ENCODE measurements around the gene BPIFB2.
"Not testable (repeated sequence)": the region's sequence is repeated elsewhere in the genome, so short reads cannot be mapped to it uniquely, and the experiment has no call there.

Gene BPIFB2

GRCh38 chr20:33045129-33045721, 37.7 kb downstream of the BPIFB2 start:
- DNase-seq, result not testable (repeated sequence)

GRCh38 chr20:33046412-33046811, 38.9 kb downstream of the BPIFB2 start:
- DNase-seq, result no peak

DNA sequence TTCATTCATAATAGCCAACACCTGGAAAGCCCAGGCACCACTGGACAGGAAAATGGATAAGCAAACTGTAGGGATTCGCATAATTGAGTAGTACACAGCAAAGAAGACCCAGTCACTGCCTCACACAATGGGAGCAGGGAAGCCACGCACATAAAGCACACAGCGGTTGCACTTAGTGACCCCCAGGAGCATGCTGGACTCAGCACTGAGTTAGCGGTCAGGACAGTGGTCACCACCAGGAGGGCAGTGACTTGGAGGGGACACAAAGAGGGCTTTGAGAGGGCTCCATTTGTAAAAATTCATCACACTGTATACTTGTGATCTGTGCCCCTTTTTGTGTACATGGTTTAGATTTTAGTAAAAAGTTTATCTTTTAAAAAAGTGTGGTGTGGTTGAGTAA, 43.8 kb downstream of the BPIFB2 start:
- no peak for DNase-seq

GRCh38 chr20:33053291-33054106, 46.0 kb downstream of the BPIFB2 start, which contains the start of gene BPIFB3:
Gene BPIFB3 (plus strand): TSS chr20:33053903. CDS start chr20:33055436, 1,533 bp downstream.
- no peak for DNase-seq

DNA sequence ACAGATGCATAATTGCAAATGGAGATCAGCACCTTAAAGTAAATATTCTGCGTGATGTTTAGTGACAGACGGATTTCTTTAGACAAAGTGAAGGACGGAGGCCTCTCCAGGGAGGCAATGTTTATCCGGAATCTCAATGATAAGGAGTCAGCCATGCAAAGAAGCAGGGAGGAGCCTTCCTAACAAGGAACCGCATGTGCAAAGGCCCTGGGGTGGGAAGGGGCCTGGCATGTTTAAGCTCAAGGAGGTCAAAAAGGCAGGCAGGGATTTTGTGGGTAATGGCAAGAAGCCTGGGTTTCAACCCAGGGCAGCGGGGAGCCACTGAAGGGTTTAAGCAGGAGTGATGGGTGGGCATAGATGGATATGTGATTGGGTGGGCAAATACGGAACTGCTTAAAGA, 46.9 kb downstream of the BPIFB2 start:
- no peak for DNase-seq

GRCh38 chr20:33054791-33055190, 47.3 kb downstream of the BPIFB2 start:
- no peak for DNase-seq

DNA sequence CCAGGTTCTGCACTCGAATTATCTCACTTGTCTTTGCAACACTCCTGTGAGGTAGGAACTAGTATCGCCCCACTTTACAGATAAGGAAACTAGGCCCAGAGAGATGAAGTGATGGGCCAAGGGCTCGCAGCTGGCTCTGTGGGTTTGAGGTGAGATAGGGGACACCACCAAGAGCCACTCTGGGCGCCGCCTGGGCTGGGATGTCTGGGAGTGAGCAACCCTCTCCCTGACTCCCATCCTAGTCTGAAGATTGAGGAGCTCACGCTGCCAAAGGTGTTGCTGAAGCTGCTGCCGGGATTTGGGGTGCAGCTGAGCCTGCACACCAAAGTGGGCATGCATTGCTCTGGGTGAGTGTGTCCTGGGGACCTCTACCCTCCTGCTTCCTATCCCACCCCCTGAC, 51.6 kb downstream of the BPIFB2 start:
- no peak for DNase-seq

DNA sequence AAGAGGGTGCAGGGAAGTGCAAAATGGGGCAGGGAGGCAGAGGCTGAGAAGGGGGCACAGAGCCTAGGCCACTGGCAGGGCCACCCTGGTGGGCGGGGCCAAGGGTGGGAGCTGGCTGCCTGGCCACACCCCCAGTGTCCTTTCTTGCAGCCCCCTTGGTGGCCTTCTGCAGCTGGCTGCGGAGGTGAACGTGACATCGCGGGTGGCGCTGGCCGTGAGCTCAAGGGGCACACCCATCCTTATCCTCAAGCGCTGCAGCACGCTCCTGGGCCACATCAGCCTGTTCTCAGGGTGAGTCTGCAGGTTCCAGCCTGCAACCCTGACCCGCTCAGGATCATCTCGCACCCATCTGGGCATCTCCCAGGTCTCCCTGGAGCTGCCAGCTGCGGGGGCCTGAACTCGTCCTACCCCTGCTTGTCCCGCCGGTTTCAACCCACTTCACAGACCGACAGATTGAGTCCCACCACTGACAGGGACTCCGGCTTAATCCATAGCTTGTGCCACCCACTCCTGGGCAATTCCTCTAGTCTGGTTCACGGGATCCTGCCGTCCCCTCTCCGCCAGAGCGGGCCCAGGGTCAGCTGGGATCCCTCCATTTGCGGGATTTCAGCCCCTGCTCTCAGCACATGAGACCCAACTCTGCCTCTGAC, 52.4 kb downstream of the BPIFB2 start:
- no peak for DNase-seq

DNA sequence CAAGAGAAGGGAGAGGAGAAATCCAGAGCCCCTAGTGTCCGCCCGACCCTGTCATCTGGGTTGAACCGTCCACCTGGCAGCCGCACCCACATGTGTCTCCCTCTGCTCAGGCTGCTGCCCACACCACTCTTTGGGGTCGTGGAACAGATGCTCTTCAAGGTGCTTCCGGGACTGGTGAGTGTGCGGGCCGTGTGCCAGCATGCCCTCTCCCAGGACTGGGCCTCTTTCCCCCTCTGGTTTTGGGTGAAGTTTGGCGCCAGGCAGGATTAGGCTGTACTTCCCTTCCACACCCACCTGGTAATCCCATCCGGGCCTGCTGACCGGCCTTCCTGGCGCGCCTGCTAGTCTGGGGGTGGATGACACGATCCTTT, 54.1 kb downstream of the BPIFB2 start:
- DNase-seq, result no peak

DNA sequence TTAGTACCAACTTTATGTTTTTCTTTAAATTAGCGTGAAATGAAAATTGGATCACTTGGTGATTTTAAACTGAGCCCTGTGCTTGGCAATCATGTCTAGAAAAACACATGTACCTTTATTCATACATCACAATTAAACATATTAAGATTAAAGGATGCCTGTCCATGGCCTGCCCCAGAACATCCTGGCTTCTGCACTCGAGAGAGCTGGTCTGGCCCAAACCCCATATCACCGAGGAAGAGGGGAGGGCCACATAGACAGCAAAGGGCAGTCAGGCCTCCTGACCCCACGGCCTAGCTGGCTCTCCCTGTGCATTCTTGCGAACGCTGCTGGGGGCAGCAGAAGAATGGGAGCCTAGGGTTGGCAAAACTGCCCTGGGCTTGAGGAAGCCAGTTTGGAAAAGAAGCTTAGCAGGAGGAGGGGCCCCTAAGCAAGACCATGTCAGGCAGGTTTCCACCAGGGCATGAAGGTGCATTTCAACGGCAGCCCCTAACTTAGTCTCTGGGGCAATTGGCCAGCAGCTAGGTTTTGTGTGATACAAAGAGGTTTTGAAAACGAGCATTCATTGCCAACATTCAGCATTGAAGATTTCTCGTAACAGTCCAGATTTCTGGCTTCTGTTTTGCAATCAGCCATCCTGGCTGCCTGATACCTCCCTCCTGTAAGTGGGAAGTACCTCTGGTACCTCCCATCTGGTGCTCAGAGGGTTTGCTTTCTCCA, 54.8 kb downstream of the BPIFB2 start:
- DNase-seq, result no peak

GRCh38 chr20:33062825-33063149, 55.3 kb downstream of the BPIFB2 start:
- DNase-seq, result no peak

DNA sequence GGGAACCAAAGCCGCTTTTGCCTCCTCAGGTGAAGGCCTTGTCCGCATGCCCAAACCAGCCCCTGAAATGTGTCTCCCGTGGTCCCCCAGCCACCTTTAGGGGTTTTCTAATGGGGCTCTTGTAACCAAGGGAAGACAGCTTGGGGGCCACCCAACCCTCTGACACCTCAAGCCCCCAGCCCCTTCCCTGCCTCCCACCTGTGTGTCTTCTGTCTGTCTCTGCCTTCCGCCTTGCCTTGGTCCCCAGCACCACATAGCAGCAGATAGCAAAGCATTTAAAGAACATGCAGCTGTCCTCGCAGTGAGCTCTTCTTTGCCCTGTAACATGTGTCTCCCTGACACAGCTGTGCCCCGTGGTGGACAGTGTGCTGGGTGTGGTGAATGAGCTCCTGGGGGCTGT, 55.8 kb downstream of the BPIFB2 start:
- DNase-seq, result no peak

DNA sequence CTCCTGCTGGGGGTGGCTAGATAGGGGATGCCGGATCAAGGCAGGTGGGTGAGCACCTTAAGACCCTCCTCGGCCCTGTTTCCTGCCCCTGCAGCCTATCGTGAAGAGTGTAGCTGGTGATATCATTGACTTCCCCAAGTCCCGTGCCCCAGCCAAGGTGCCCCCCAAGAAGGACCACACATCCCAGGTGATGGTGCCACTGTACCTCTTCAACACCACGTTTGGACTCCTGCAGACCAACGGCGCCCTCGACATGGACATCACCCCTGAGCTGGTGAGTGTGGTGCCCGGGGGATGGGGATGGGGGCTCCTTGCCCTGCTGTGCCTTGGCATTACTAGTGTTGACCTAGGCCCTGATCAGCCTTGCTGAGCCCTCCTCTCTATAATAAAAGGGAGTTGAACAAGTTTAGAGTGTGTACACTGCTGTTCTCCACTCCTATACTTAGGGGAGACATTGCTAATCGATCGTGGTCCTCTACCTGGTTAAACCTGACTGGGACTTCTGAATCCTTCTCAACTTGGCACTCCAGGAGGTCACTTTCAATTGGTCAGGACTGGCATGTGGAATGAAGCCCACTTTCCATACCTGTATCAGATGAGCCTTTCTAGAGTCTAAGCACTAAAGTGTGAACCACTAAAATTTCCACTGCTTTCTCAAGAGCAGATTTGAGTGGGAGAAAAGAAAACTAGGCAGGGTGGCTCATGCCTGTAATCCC, 57.2 kb downstream of the BPIFB2 start:
- DNase-seq, result no peak

- DNase-seq, result no peak
These were observed 58.3 kb downstream of the BPIFB2 start for GRCh38 chr20:33065785-33066184.

DNA sequence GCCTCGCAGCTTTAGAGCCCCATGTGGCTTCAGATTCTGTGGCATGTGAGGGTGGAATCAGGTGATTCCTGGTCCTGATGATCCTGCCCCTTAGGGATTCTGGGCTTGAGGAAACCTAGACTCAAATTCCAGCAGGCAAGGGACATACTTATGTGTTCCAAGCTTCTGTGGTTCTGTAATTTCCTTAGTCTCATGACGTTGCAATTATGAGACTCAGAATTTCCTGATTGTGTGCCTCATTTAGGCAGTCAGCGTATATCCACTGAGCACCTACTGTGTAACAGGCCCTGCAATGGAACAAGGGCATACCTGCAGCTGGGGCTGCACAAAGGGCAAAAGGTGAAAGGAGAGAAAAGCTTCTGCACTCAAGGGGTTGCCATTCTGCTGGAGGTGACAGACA, 60.3 kb downstream of the BPIFB2 start:
- no peak for DNase-seq

DNA sequence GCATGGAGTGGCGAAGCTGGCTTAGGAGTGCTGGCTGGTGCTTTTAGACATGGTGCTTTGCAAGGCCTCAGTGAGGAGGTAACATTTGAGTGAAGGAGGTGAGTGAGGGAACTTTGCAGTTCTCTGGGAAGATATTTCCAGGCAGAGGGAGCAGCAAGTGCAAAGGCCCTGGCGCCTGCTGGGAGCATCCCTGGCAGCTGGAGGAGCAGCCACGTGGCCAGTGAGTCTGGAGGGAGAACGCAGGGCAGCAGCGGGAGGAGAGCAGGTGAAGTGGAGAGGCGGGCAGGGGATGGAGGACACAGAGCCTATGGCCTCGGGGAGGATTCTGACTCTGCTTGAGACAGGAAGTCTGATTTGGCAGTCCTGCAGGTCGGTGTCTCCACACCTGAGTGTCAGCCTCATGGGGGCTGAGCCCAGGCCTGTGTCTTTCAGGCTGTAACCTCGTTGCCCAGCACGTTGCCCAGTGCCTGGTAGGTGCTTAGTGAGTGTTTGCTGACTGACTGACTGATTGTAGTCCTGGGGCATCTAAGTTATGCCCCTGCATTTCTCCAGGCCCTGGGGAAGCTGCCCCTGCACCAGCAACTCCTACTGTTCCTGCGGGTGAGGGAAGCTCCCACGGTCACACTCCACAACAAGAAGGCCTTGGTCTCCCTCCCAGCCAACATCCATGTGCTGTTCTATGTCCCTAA, 60.9 kb downstream of the BPIFB2 start:
- no peak for DNase-seq

GRCh38 chr20:33069673-33070072, 62.2 kb downstream of the BPIFB2 start:
- no peak for DNase-seq

- DNase-seq, result no peak
These were observed 62.9 kb downstream of the BPIFB2 start for GRCh38 chr20:33070111-33071053.

DNA sequence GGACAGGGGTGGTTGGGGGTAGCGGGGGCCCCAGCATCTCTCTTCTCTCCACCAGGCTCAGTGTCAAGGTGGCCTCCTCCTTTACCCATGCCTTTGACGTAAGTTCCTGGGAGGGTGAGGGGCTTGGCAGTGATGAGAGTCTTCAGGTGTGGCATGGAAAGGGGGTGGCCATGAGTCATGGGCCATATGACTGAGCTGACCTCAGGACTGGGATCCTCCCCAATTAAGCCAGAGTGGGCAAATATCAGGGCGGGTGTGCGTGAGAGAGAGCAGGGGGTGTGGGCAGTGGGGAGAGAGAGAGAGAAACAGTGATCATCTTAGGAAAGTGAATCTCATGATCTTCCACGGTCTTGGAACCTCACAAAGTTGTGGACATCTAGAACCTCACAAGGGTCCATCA, 63.7 kb downstream of the BPIFB2 start:
- no peak for DNase-seq

- DNase-seq, result no peak
These were observed 64.9 kb downstream of the BPIFB2 start for GRCh38 chr20:33072362-33072761.

GRCh38 chr20:33072813-33073212, 65.3 kb downstream of the BPIFB2 start:
- DNase-seq, result no peak
